Muscle layer of duodenum (tissue), 2 donors: ENCODE data around the gene NRXN2.

Experiments
- H3K27ac ChIP-seq: one replicate; pipeline ENCODE4 v1.7.0; 2013; ENCODE audit warnings: mild to moderate bottlenecking, low read length
- H3K27me3 ChIP-seq: one replicate; pipeline ENCODE4 v1.7.0; 2013; ENCODE audit warnings: low read depth, mild to moderate bottlenecking, control low read depth, low read length
- H3K36me3 ChIP-seq, 2 donors: one replicate each; pipeline ENCODE4 v1.7.0; 2013; ENCODE audit warnings: low read length in 2 of 2, control low read depth in 1 of 2, mild to moderate bottlenecking in 1 of 2; ENCODE audit not compliant: insufficient read depth in 2 of 2, control insufficient read depth in 1 of 2
- H3K4me1 ChIP-seq, 2 donors: one replicate each; pipeline ENCODE4 v1.7.0; 2013; ENCODE audit warnings: low read length in 2 of 2, mild to moderate bottlenecking in 2 of 2, control low read depth in 1 of 2, moderate library complexity in 1 of 2; ENCODE audit not compliant: insufficient read depth in 2 of 2, control insufficient read depth in 1 of 2
- H3K4me3 ChIP-seq, 2 donors: one replicate each; pipeline ENCODE4 v1.7.0; 2013; ENCODE audit warnings: low read length in 2 of 2, low read depth in 1 of 2, mild to moderate bottlenecking in 1 of 2
- H3K9me3 ChIP-seq, 2 donors: one replicate each; pipeline ENCODE4 v1.7.0; 2013; ENCODE audit warnings: low read length in 2 of 2, control low read depth in 1 of 2, mild to moderate bottlenecking in 1 of 2; ENCODE audit not compliant: control insufficient read depth in 1 of 2
- donor health status: healthy.

NRXN2 gene

DNA sequence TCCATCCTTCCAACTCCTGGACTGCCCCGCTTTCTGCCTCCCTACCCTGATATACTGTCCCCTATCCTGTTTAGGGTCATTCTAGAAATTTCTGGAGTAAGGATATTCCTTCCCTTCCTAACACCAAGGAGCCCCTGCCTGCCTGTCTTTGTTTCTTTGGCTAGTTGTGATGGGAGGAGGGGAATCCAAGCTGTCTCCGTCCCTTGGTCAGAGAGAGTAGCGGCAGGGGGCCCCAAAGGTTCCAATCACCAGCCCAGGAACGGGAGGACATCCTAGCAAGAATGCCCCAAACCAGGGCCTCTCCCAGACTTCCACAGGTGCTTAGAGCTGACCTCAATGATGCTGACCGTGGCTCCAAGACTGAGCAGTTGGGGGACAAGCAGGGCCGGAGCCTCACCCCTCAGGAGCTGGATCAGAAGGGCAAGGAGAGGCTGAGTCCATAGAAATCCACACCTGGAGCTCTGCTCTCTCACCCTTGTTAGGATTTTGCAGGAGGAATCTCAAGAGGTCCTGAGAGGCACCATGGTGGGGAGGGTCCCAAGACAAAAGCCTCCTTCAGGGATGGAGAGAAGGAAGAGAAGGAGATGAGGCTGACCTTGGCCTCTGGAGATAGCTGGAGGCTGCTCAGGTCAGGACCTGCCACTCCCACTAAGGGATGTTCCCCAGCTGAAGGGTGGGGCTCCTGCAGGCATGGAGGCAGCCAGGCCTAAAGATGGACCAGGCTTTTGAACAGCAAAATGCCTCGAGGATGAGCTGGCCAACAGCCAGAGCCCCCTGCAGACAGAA, 118.3 kb downstream of the NRXN2 start:
- no peaks in the 10 kb centered on the region for H3K27me3 ChIP-seq

DNA sequence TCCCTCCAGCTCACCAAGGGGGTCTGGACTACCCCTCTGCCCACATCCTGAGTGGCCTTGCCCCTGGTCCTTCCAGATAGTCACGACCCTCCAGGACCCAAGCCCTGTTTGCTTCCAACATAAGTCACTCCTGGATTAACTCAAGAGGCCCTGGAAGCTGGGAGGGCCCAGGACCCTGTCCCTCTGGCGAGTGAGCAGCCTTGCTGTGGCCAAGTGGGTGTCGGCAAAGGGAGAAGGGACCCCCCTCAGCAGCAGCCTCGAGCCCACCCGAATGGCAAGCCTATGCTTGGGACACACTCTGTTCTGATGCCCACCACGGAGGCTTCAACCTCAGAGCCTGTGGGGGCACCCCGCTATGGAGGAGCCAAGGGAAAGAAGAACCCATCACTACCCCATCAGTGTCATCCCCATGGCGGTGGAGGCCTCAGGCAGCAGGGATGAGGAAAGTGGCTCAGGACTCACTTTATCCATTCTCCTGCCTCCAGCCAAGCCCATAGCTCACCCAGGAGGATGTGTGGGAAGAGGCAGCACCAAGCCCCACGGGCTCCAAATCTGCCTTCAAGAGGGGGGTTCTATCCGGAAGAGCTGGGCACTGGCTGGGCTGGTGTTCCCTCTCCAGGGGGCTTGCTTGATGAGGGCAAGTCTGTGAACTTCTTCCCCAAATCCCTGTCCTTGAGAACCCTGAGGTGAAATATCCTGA, 119.4 kb downstream of the NRXN2 start:
- no peaks in the 10 kb centered on the region for H3K4me1 ChIP-seq
- no peaks in the 10 kb centered on the region for H3K9me3 ChIP-seq
- no peak overlapping the region for H3K27ac ChIP-seq
- H3K36me3 ChIP-seq: no peaks in the 10 kb centered on the region
- no peak overlapping the region for H3K4me3 ChIP-seq
- H3K27me3 ChIP-seq: no peaks in the 10 kb centered on the region

More for the DNA sequence above, 118.3 kb downstream of the NRXN2 start:
- no peak overlapping the region for H3K27ac ChIP-seq
- H3K36me3 ChIP-seq: no peaks in the 10 kb centered on the region
- H3K4me1 ChIP-seq: no peaks in the 10 kb centered on the region
- no peaks in the 10 kb centered on the region for H3K9me3 ChIP-seq
- no peak overlapping the region for H3K4me3 ChIP-seq

DNA sequence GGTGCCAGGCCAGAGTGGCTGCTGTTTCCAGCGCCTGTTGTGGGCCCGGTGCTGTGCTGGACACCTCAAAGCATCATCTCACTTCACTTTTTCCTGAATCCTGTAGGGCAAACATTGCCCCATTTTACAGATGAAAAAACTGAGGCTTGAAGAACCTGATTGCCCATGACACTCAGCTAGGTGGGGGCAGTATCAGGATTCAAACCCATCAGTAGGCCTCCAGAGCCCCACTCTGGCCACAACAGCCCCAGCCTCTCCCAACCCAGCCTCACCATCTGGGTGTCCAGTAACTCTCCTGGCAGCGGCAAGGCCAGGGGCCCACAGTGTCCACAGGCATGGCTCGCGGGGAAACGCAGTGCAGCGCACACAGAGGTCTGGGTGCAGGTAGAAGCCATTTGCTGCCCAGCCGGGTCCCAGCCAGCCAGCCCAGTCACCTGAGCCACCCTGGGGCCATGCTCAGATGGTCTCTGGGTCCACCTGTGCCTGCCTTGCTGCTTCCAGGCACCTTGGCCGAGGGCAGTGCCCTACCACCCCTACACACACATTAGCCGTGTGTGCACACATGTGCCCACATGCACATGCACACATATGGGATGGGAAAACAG, 120.4 kb downstream of the NRXN2 start:
- Histone ChIP-seq H3K4me3 (no peak overlapping the region), H3K4me1 (no peaks in the 10 kb centered on the region), H3K27ac (no peak overlapping the region), H3K9me3 (no peaks in the 10 kb centered on the region), H3K27me3 (no peaks in the 10 kb centered on the region), H3K36me3 (no peaks in the 10 kb centered on the region)

DNA sequence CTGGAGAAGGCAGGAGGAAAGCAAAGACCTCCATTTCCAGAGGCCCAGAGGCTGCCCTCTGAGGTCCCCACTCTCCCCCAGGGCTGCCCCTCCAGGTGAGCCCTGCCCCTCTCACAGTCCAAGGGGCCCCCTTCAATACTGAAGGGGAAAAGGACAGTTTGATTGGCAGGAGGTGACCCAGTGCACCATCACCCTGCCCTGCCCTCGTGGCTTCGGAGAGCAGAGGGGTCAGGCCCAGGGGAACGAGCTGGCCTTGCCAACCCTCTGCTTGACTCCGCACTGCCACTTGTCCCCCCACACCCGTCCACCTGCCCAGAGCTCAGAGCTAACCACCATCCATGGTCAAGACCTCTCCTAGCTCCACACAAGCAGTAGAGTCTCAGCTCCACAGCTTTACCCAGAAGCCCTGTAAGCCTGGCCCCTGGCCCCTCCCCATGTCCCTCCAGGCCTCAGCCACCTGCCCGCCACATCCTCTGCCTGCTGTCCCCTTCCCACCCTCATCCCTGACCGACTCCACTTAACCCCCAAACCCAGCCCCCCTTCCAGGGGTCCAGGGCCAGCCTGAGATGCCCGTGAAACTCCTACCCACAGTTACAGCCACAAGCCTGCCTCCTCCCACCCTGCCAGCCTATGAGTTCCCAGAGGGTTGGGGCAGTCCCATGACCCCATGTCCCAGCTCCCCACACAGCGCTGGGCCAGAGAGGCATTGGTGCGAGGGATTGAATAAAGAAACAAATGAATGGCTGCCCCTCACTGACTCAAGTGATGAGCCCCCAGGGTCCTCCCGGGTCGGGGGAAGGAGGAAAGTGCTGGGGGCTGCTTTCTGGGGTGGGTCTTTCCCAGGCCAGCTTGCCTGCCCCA, 121.2 kb downstream of the NRXN2 start:
- H3K36me3 ChIP-seq: no peaks in the 10 kb centered on the region
- H3K4me3 ChIP-seq: no peak overlapping the region
- H3K9me3 ChIP-seq: no peaks in the 10 kb centered on the region
- no peak overlapping the region for H3K27ac ChIP-seq
- no peaks in the 10 kb centered on the region for H3K27me3 ChIP-seq
- no peaks in the 10 kb centered on the region for H3K4me1 ChIP-seq

DNA sequence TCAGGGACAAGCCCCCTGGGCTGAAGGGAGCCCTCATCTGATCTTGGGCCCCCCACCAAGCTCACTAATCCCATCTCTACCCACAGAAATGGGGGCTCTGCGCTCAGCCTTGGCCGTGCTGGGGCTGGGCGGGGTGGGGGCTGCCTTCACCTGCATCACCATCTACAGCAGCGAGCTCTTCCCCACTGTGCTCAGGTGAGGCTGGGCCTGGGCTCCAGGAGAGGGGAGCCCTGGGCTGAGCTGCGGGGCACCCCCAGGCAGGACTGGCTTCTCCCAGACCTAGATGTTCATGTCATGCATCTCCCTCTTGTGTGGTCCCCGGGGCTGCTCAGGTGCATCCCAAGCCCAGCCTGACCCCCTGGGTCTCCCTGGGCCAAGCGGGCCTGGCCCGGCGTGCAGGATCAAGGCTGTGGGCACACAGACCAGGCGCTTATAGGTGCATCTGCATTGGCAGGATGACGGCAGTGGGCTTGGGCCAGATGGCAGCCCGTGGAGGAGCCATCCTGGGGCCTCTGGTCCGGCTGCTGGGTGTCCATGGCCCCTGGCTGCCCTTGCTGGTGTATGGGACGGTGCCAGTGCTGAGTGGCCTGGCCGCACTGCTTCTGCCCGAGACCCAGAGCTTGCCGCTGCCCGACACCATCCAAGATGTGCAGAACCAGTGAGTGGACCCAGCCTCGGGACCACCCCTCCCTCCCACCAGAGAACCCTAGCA, 122.6 kb downstream of the NRXN2 start:
- no peak overlapping the region for H3K27ac ChIP-seq

DNA sequence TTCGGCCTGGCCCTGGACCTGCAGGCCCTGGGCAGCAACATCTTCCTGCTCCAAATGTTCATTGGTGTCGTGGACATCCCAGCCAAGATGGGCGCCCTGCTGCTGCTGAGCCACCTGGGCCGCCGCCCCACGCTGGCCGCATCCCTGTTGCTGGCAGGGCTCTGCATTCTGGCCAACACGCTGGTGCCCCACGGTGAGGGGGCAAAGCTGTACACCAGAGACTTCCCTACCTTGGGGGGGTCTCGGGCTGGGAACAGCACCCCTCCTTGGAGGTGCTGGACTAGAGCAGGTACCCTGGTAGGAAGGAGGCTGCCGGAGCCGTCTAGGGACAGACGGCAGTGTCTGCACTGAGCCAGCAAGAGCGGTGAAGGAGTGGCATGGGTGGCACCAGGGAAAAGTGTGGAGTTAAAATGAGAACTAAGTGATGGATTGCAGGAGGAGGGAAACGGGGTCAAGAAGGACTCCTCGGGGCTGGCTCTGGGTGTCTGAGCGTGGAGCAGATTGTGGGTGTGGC, 123.2 kb downstream of the NRXN2 start:
- Histone ChIP-seq H3K4me1 (no peaks in the 10 kb centered on the region), H3K36me3 (no peaks in the 10 kb centered on the region), H3K4me3 (no peak overlapping the region), H3K27me3 (no peaks in the 10 kb centered on the region), H3K27ac (no peak overlapping the region), H3K9me3 (no peaks in the 10 kb centered on the region)

More for the DNA sequence above, 122.6 kb downstream of the NRXN2 start:
- H3K36me3 ChIP-seq: no peaks in the 10 kb centered on the region
- H3K27me3 ChIP-seq: no peaks in the 10 kb centered on the region
- H3K4me1 ChIP-seq: no peaks in the 10 kb centered on the region
- H3K4me3 ChIP-seq: no peak overlapping the region
- no peaks in the 10 kb centered on the region for H3K9me3 ChIP-seq

DNA sequence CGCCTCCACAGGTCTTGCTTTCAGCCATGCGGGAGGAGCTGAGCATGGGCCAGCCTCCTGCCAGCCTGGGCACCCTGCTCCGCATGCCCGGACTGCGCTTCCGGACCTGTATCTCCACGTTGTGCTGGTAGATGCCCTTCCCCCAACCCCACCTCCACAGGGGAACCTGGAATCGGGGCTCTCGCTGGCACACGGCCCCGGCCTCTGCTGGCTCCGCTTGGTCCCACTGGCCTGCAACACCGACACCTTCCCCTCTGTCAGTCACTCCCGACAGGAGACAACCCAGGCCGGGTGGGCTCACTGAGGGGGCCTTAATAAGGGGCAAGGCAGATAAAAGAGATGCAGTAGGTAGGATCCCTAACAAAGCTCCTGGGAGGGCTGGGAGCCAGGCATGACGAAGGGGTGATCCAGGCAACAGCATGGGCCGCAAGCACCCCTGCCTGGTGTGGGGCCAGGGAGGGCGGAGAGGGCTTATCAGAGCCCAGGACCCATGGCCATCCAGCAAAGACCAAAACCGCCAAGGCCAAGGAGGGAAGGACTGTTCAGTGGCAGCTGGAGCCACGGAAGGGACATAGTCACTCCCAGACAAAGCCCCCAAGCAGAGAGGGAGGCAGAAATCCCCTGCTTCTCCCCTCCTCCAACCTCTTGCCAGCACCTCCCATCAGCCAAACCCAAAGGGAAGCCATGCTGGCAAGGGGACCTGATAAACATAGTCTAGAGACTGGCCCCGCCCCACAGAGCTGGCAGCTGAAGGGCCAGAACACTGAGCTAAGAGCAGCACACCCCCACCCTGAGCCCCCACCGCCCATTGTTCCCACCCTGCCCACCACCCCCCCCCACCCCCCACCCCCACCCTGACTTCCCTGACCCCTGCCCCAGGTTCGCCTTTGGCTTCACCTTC, 124.0 kb downstream of the NRXN2 start:
- no peaks in the 10 kb centered on the region for H3K36me3 ChIP-seq
- no peaks in the 10 kb centered on the region for H3K4me1 ChIP-seq
- no peak overlapping the region for H3K4me3 ChIP-seq
- no peak overlapping the region for H3K27ac ChIP-seq
- H3K27me3 ChIP-seq: no peaks in the 10 kb centered on the region
- no peaks in the 10 kb centered on the region for H3K9me3 ChIP-seq

DNA sequence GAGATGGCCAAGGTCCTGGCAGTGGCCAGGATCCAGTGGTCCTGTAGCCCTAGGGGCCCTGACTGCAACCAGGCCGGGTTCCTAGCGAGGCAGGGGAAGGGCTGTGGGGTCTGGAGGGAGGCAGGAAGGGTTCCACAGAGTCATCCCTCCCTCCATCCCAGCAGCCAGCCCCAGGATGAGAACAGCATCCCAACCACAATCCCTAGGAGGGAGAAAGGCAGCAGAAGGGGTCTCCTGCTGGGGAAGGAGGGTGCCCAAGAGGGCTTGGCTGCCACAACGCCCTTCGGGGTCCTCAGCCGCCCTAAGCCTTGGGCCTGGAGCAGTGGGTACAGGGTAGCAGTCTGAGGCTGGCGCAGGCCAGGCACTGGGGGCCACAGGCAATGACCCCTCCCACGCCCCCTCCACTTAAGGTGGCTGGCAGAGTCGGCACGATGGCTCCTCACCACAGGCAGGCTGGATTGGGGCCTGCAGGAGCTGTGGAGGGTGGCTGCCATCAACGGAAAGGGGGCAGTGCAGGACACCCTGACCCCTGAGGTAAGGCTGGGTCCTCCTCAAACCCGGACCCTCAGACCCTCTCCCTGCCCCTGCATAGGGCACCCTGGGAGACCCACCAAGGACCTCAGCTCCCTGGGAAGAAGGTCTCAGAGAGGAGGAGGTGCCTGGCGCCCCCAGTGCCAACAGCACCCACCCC, 124.7 kb downstream of the NRXN2 start:
- H3K27me3 ChIP-seq: no peaks in the 10 kb centered on the region
- H3K4me3 ChIP-seq: no peak overlapping the region
- H3K4me1 ChIP-seq: no peaks in the 10 kb centered on the region
- H3K36me3 ChIP-seq: no peaks in the 10 kb centered on the region
- no peak overlapping the region for H3K27ac ChIP-seq
- no peaks in the 10 kb centered on the region for H3K9me3 ChIP-seq

DNA sequence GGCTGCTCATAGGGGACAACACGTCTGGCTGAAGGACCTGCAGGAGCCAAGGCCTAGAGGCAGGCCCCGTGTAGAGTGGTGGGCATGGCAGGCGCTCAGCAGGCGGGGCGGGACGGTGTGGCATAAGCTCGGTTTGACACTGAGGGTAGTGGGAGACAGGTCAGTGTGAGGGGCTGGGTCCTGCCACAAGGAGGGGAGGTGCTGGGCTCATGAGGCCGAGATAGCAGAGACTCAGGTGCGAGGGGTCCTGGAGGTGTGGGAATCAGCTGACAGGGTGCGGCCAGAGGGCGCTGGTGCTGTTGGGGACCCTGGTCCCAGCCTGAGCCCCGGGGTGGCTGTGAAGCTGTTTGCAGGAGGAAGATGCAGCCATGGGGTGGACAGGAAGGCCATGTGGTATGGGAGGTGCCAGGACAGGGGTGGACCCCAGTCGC, 125.3 kb downstream of the NRXN2 start:
- no peaks in the 10 kb centered on the region for H3K36me3 ChIP-seq
- no peaks in the 10 kb centered on the region for H3K9me3 ChIP-seq
- no peak overlapping the region for H3K27ac ChIP-seq
- H3K4me3 ChIP-seq: no peak overlapping the region
- no peaks in the 10 kb centered on the region for H3K4me1 ChIP-seq
- H3K27me3 ChIP-seq: no peaks in the 10 kb centered on the region
